ENCODE measurements around the gene CXCR3. TPM values are rescaled to one million over a fixed set of nuclear protein-coding genes. Genes with fewer than 3 reads are reported as not detected.
"Not testable (repeated sequence)": the region's sequence is repeated elsewhere in the genome, so short reads cannot be mapped to it uniquely, and the experiment has no call there.

CXCR3 gene
- total RNA-seq, 1 donor from 2014 or later, result not detected

GRCh38 chrX:71577682-71578081, 40.6 kb downstream of the CXCR3 start:
- TF ChIP-seq, protein P1, sequence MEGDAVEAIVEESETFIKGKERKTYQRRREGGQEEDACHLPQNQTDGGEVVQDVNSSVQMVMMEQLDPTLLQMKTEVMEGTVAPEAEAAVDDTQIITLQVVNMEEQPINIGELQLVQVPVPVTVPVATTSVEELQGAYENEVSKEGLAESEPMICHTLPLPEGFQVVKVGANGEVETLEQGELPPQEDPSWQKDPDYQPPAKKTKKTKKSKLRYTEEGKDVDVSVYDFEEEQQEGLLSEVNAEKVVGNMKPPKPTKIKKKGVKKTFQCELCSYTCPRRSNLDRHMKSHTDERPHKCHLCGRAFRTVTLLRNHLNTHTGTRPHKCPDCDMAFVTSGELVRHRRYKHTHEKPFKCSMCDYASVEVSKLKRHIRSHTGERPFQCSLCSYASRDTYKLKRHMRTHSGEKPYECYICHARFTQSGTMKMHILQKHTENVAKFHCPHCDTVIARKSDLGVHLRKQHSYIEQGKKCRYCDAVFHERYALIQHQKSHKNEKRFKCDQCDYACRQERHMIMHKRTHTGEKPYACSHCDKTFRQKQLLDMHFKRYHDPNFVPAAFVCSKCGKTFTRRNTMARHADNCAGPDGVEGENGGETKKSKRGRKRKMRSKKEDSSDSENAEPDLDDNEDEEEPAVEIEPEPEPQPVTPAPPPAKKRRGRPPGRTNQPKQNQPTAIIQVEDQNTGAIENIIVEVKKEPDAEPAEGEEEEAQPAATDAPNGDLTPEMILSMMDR (conservative IDR thresholded peaks at IDR 0.05), result no peak
- no peaks in the 10 kb centered on the region for H3K4me1 Mint-ChIP-seq (ENCODE audit: unreplicated experiment)
- H3K36me3 Mint-ChIP-seq, result peaks cover 17% of the 10 kb centered on the region
- H3K27ac Mint-ChIP-seq, result no peak overlapping the region
- H3K27me3 Mint-ChIP-seq, result no peaks in the 10 kb centered on the region
- DNase-seq (ENCODE audit: extremely low spot score, unreplicated experiment), result no peak
- H3K9me3 Mint-ChIP-seq, result no peaks in the 10 kb centered on the region
- no peak overlapping the region for H3K4me3 Mint-ChIP-seq

DNA sequence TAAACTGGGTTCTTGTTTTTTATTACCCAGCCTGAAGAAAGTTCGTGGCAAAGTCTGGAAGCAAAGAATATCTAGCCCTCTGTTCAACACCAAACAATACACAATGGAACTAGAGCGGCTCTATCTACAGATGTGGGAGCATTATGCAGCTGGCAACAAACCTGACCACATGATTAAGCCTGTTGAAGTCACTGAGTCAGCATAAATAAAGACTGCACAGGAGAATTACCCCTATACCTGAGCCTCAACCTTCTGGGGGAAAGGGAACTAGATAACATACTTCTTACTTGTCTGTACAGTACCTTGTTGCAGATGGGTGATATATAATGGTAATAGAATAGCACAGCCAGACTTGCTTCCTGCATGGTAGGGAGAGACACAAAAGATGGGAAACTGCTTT, 44.7 kb downstream of the CXCR3 start:
- Mint-ChIP-seq H3K9me3 (no peaks in the 10 kb centered on the region), H3K27me3 (no peaks in the 10 kb centered on the region), H3K4me1 (ENCODE audit: unreplicated experiment) (no peaks in the 10 kb centered on the region), H3K4me3 (no peak overlapping the region), H3K27ac (no peak overlapping the region), H3K36me3 (peaks cover 14% of the 10 kb centered on the region)
- TF ChIP-seq, protein P1 (conservative IDR thresholded peaks at IDR 0.05), result no peak
- DNase-seq (ENCODE audit: extremely low spot score, unreplicated experiment), result no peak

DNA sequence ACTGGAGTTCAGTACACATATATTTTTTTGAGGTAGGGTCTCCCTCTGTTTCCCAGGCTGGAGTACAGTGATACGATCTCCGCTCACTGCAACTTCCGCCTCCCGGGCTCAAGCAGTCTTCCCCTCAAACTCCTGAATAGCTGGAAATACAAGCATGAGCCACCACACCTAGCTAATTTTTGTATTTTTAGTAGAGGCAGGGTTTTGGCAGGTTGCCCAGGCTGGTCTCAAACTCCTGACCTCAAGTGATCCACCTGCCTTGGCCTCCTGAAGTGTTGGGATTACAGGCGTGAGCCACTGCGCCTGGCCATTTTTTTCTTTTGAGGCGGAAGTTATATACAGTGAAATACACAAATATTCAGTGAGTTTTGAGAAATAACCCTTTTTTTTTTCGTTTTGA, 46.9 kb downstream of the CXCR3 start:
- H3K36me3 Mint-ChIP-seq, result peaks cover 14% of the 10 kb centered on the region

More for the DNA sequence above, 46.9 kb downstream of the CXCR3 start:
- H3K27me3 Mint-ChIP-seq; H3K4me1 Mint-ChIP-seq (ENCODE audit: unreplicated experiment); H3K9me3 Mint-ChIP-seq; H3K27ac Mint-ChIP-seq; DNase-seq (ENCODE audit: extremely low spot score, unreplicated experiment); H3K4me3 Mint-ChIP-seq: not testable (repeated sequence)

Other genes starting within 250 kb of the CXCR3 start
- gene OGT, start 85.4 kb downstream of the CXCR3 start, total RNA-seq (ENCODE audit: low replicate concordance), result 121 and 180 TPM in 2 replicates
- 0.79 and 2.1 TPM in 2 replicates for gene GCNA, start 40.1 kb downstream of the CXCR3 start, total RNA-seq (ENCODE audit: low replicate concordance)
- not detected in 2 replicates for gene CXorf49, start 99.8 kb upstream of the CXCR3 start, total RNA-seq (ENCODE audit: low replicate concordance)
- gene CXorf49B, start 144.8 kb upstream of the CXCR3 start, total RNA-seq (ENCODE audit: low replicate concordance), result not detected in 2 replicates

Measured in type B pancreatic cell (in vitro differentiated cells).